SKM-1 treated with dmso at 0.1 percent for 144 hours (cell line): ENCODE measurements around the gene SORCS2.

ENCODE experiments used
- DNase-seq: peaks from one replicate; lab custom pipeline; 2025; ENCODE audit not compliant: unreplicated experiment; lab: John Stamatoyannopoulos, UW

SORCS2 gene

DNA sequence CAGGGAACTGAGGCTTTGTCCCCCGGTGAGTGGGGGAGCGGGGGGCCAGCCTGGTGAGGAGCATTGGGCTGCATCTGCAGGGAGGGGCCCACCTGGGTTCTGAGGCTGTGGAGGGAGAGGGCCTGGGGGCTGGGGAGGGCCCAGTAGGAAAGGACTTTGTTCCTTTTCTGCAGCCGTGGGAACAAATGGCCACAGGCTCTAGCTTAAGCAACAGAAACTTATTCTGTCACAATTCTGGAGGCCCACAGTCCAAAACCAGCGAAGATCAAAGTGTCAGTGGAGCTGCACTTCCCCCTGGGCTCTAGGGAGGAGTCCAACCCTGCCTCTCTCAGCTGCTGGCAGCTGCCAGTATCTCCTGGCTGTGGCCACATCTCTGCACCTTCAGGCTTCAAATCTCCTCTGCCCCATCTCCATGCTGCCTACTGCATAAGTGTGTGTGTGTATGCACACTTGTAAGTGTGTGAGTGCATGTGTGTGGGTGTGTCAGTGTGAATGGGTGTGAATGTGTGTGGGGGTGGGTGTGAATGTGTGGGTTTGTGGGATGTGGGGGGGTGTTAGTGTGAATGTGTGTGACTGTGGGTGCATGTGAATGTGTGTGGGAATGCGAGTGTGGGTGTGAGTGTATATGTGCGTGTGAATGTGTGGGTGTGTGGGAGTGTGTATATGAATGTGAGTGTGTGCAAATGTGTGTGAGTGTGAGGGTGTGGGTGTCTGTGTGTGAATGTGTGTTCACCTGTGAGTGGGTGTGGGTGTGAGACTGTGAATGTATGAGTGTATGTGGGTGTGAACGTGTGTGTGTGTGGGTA, 446.8 kb downstream of the SORCS2 start:
- peak; percentile 99 for DNase-seq

DNA sequence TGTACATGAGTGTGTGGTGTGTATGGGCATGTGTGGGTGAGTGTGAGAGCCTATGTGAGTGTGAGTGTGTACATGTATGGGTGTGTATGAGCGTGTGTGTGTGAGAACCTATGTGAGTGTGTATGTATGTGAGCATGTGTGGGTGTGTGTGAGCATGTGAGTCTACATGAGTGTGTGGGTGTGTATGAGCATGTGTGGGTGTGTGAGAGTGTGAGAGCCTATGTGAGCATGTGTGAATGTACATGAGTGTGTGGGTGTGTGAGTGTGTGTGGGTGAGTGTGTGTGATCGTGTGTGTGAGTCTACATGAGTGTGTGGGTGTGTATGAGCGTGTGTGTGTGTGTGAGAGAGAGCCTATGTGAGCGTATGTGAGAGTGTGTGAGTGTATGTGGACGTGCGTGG, 447.8 kb downstream of the SORCS2 start:
- no peak for DNase-seq

- DNase-seq = no peak
Measured at GRCh38 chr4:7641712-7642111, 449.4 kb downstream of the SORCS2 start.

DNA sequence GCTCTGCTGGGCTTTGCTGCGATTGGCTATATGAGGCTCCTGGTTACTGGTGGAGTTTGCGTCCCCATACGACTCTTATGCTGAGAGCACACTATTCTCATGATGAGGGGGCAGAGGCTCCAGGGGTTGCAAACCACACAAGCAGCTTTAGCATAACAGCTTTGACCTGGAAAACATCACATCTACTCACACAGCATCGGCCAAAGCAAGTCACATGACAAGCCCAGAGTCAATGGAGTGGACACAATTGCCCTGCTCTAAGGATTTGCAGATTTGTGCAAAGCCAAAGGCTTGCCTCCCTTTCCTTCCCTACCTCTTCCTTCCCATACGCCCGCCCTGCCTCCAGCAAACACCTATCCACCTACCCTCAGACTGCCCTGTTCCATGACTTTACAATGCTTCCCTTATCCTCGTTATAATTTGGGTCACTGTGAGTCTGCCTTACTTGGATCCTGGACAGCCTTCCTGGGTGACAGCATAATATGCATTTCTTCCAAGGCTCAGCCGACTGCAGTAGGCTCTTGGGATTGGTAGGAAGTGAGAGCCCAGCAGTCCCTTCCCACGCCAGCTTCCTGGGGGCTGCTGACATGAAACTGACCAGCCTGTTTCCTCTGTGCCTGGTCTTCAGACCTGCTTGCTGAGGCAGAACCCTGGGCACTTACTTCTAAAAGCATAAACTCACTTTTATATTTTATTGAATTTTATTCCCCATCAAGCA, 450.6 kb downstream of the SORCS2 start:
- DNase-seq = no peak

DNA sequence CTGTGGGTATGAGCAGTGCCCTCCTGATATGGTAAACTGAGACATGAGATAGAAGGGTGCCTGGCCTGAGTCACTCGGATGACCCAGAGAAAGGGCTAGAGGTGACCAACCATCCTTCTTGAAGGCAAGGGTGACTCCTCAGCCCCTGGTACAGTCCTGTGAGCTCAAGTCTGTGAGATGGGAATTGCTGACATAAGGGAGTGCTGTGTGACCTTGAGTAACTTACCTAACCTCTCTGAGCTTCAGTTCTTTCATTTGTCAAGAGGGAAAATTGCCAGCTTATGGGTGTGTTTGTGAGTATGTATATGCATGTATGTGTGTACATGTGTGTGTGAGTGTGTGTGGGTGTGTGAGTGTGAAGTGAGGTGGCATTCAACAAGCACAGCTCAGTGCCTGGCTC, 452.8 kb downstream of the SORCS2 start:
- DNase-seq = no peak

GRCh38 chr4:7645956-7646355, 453.6 kb downstream of the SORCS2 start:
- DNase-seq = no peak

GRCh38 chr4:7646384-7647061, 454.2 kb downstream of the SORCS2 start:
- DNase-seq = peak; percentile 26

DNA sequence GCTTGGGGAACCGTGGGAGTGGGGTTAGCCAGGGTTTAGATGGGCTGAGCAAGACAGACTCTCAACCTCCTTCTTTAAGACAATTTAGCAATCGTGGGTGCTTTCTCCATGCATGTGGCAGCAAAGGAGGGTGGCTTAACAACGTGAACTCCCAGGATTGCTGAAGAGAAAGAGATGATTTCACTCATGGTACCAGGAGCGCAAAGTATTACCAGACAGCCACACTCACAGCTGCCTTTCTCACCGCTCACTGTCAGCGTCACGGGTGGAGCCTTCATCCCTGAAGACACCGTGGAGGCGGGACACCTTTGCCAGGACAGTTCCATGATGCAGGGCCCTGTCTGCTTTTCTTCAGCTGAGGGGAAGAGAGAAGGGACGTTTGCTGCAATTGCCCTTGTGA, 454.8 kb downstream of the SORCS2 start:
- DNase-seq = peak; percentile 37

DNA sequence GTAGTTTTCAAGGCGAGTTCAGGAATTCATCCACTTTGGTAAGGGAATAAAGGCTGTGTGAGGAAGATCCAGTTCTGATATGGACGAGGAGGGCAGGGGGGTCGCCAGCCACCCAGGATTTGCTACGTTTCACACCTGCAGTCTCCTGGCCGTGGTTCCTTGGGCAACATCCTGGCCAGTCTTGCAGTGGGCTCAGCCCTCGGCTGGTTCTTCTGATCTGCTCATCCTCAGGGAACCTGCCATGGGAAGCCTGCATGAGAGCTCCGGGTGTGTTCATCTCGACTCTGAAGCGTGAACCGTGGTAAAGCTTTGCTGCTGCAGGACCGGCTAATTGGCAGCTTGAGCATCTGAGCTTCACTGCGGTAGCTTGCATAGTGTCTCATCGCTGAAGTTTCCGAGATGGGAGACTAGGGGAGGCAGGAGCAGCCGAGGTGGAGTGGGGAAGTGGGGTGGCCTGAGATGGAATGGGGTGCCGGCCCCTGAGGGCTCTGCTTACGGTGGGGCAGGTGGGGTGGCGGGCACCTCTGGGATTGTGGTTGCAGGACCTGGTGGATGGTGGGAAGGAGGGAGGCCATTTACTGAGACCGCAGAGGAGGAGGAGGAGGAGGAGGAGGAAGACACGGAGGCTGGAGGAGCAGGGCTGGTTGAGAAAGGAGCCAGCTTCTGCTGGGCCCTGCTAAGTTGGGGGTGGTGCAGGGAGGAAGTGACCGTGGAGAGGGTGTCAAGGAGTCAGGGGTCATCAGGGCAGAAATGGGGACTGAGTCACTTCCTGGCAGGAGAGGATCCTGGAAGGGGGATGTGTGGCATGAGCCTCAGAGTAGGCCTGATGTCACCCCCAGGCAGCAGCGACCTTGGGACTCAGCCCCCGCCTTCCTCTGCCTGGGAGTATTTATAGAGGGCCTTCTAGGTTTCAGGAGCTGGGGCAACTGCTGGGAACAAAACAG, 455.5 kb downstream of the SORCS2 start:
- peak; percentile 100 for DNase-seq

DNA sequence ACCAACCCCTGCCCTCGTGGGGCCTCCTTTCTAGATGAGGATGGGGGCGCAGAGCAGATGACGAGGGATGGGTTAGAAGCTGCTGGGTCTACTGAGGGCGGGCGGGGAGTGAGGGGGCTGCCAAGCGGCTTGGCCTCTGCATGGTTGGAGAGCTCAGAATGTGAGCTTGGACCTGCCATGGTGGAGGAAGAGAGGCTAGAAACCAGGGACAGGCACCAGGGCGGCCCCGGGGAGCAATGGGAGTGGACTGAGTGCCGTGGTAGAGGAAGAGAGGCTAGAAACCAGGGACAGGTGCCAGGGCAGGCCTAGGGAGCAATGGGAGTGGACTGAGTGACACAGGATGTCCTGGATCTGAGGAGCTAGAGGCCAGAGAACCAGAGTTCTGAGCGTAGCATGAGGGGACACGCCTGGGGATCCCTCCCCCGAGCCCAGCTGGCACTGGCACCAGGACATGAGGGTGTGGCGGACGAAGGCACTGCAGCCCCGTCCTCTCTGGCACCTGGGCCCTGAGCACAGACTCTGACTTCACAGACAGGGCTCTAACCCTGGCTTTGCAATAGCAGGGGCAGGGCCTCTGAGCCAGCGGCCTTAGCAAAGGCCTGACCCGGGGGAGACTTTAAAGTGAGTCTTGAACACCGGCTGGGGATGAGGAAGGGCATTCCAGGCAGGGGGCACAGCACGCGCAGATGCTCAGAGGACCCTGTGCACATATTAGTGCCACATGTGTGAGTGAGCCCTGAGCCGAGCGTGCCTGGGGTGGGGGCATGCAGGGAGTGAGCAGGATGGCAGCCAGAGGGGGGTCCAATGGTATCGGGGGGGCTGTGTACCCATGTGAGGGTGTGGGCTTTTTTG, 456.4 kb downstream of the SORCS2 start:
- DNase-seq = no peak

GRCh38 chr4:7649411-7649740, 457.0 kb downstream of the SORCS2 start:
- no peak for DNase-seq

DNA sequence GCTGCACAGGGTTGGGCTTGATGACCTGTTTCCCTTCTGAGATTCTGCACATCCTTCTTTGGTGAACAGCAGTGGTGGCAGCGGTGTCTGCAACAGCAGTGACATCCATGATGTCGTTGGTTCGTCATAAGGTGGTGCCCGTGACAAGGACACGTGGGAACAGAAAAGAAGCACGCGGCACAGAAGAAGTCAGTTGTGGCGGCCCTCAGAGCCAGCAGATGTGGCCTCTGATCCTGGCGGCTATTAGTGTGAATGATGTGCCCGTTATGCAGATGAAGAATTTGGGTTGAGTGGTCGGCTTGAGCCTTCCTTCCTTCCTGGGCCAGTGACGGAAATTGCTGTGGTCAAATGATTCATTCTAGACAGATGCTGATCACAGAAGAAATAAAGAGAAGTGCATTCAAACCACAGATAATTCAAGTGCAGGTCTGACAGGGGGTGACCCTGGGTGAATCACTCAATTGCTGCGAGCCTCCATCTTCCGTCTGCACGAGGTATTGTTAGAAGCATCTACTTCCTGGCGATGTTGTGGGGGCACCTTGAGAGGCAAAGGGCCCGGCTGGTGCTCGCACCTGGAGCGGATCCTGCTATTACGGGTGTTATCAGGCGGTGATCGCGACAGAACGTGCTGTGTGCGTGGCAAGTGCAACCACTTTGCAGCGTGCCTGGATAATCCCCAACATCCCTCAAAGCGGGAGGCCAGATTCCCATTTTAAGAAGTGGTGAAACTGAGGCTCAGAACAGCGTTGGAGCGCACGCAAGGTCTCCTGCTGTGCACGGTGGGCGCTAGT, 457.6 kb downstream of the SORCS2 start:
- peak; percentile 100 for DNase-seq

- no peak for DNase-seq
Measured at GRCh38 chr4:7650606-7651385, 458.5 kb downstream of the SORCS2 start.

GRCh38 chr4:7651461-7651921, 459.2 kb downstream of the SORCS2 start:
- no peak for DNase-seq

DNA sequence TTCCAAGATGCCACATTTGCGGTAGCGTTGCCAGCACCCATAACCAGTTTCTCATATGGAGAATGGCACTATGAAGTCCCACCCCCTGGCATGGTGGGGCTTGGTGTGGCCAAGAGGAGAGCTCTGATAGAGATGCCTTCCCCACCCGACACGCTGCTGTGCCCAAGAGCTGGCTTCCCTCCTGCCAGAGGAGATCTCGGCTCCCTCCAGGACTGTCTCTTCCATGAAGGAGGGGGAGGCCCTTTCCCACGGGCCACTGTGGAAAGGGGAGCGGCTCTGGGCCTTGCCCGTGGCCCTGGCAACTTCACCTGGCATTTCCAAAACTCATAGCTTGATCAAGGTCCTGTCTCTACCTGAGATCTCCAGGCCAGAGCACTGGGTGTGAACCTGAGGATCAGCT, 459.7 kb downstream of the SORCS2 start:
- DNase-seq = no peak

DNA sequence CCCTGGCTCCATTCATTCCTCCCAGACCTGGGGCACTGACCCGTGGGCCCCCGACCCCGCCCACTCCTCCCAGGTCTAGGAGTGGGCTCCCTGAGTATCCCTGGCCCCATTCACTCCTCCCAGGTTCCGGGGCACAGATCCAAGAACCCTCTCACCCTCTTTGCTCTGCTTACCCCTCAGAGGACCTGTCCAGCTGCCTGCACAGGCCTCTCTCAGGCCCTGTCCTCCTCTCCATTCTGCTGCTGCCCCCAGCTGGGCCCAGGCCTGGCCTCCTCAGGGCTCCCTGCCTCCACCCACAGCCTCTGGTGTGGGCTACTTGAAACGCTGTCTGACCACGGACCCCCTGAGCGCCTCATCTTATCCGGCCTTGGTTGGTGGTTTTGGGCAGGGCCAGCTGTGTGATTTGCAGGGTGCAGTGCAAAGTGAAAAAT, 460.1 kb downstream of the SORCS2 start:
- no peak for DNase-seq

DNA sequence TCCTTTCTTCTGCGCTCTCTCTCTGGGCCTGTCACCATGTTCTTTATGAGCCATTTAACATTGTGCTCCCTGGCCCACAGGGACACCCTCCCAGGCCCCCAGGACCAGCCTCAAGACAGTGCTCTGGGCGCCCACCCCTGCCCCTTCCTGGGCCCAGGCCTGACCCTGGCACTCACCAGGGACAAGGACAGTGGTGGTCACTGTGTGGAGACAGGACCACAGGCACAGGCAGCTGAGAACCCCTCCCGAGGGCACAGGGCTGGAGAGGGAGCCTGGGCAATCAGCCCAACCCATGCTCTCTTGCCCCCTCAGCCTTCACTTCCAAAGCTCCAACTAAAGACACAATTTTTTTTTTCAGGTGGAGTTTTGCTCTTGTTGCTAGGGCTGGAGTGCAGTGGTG, 460.6 kb downstream of the SORCS2 start:
- no peak for DNase-seq
